ENCODE measurements around the gene PPM1H.

GRCh38 chr12:62886796-62887195 lies 48.2 kb downstream of the PPM1H start:
- TF ChIP-seq EP300 (IDR thresholded peaks at IDR 0.05) = no peak
- no peak for TF ChIP-seq CTCF (IDR thresholded peaks at IDR 0.05)
- TF ChIP-seq POLR2A (IDR thresholded peaks at IDR 0.05) = no peak

Data from sigmoid colon (tissue), 4 donors.